Measurements from ENCODE around the gene HYAL4.

Gene HYAL4

GRCh38 chr7:123905714-123906113 is 60.7 kb downstream of the HYAL4 start:
- H3K27me3 ChIP-seq (ENCODE audit: insufficient read depth, low read depth, severe bottlenecking): no peaks in the 10 kb centered on the region
- DNase-seq: no peak
- no peaks in the 10 kb centered on the region for H3K9me3 ChIP-seq (ENCODE audit: severe bottlenecking)
- TF ChIP-seq, protein P1, sequence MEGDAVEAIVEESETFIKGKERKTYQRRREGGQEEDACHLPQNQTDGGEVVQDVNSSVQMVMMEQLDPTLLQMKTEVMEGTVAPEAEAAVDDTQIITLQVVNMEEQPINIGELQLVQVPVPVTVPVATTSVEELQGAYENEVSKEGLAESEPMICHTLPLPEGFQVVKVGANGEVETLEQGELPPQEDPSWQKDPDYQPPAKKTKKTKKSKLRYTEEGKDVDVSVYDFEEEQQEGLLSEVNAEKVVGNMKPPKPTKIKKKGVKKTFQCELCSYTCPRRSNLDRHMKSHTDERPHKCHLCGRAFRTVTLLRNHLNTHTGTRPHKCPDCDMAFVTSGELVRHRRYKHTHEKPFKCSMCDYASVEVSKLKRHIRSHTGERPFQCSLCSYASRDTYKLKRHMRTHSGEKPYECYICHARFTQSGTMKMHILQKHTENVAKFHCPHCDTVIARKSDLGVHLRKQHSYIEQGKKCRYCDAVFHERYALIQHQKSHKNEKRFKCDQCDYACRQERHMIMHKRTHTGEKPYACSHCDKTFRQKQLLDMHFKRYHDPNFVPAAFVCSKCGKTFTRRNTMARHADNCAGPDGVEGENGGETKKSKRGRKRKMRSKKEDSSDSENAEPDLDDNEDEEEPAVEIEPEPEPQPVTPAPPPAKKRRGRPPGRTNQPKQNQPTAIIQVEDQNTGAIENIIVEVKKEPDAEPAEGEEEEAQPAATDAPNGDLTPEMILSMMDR (IDR thresholded peaks at IDR 0.05; ENCODE audit: low read depth, low read length): no peak
- H3K27ac ChIP-seq: no peak overlapping the region
- H3K4me3 ChIP-seq (ENCODE audit: low read depth, low read length): no peak overlapping the region
- no peaks in the 10 kb centered on the region for H3K36me3 ChIP-seq

- Histone ChIP-seq H3K9me3 (ENCODE audit: severe bottlenecking) (no peaks in the 10 kb centered on the region), H3K4me3 (ENCODE audit: low read depth, low read length) (no peak overlapping the region), H3K27ac (no peak overlapping the region), H3K27me3 (ENCODE audit: insufficient read depth, low read depth, severe bottlenecking) (no peaks in the 10 kb centered on the region), H3K36me3 (no peaks in the 10 kb centered on the region)
- peak; percentile 8 for DNase-seq
- TF ChIP-seq, protein P1 (IDR thresholded peaks at IDR 0.05; ENCODE audit: low read depth, low read length): peak; percentile 33; the same call in 1 of the 2 replicates
These were observed 71.3 kb downstream of the HYAL4 start for GRCh38 chr7:123916240-123916724.

- TF ChIP-seq, protein P1 (IDR thresholded peaks at IDR 0.05; ENCODE audit: low read depth, low read length): no peak
- Histone ChIP-seq H3K36me3 (no peaks in the 10 kb centered on the region), H3K27me3 (ENCODE audit: insufficient read depth, low read depth, severe bottlenecking) (no peaks in the 10 kb centered on the region), H3K4me3 (ENCODE audit: low read depth, low read length) (no peak overlapping the region), H3K27ac (no peak overlapping the region), H3K9me3 (ENCODE audit: severe bottlenecking) (no peaks in the 10 kb centered on the region)
- DNase-seq: no peak
These were observed 72.9 kb downstream of the HYAL4 start for GRCh38 chr7:123917878-123918277.

DNA sequence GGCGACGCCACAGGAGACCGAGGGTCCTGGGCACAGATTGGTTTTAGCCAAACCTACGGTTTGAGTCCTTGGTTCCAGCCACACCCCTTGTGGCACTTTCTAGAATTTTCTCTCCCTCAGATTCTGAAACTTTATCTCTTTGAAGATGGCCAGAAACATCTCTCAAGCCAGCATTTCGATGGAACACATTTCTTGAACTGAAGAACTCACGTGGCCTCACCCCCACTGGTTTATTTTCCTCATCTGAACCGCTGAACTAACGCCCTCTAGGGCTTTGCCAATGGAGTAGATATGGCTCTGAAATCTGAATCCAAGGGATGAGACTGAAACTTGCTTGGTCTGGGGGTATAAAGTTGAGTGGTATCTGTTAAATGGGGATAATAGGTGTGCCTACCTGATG is 73.3 kb downstream of the HYAL4 start:
- no peaks in the 10 kb centered on the region for H3K27me3 ChIP-seq (ENCODE audit: insufficient read depth, low read depth, severe bottlenecking)
- no peak overlapping the region for H3K4me3 ChIP-seq (ENCODE audit: low read depth, low read length)
- no peak overlapping the region for H3K27ac ChIP-seq
- TF ChIP-seq, protein P1 (IDR thresholded peaks at IDR 0.05; ENCODE audit: low read depth, low read length): no peak
- no peaks in the 10 kb centered on the region for H3K9me3 ChIP-seq (ENCODE audit: severe bottlenecking)
- no peak for DNase-seq
- H3K36me3 ChIP-seq: no peaks in the 10 kb centered on the region

DNA sequence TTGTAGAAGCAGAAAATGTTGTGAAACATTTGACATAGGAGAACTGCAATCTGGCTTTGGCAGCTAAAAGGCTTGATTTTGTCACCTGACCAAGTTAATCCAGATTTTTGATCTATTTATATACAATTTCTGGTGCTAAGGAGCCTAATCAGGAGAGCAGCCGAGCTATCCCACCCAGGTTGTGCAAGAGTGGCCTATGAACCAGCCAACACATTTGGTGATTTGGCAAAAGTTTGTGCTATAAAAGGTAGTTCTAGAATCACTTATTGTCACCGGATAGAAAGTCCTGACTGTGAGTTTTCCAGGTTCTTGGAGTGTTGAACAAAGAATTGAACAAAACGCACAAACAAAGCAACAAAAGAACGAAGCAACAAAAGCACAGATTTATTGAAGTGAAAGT is 78.6 kb downstream of the HYAL4 start:
- no peak overlapping the region for H3K4me3 ChIP-seq (ENCODE audit: low read depth, low read length)
- H3K27me3 ChIP-seq (ENCODE audit: insufficient read depth, low read depth, severe bottlenecking): no peaks in the 10 kb centered on the region
- no peak overlapping the region for H3K27ac ChIP-seq
- no peaks in the 10 kb centered on the region for H3K9me3 ChIP-seq (ENCODE audit: severe bottlenecking)
- DNase-seq: no peak
- H3K36me3 ChIP-seq: no peaks in the 10 kb centered on the region
- TF ChIP-seq, protein P1 (IDR thresholded peaks at IDR 0.05; ENCODE audit: low read depth, low read length): no peak

DNA sequence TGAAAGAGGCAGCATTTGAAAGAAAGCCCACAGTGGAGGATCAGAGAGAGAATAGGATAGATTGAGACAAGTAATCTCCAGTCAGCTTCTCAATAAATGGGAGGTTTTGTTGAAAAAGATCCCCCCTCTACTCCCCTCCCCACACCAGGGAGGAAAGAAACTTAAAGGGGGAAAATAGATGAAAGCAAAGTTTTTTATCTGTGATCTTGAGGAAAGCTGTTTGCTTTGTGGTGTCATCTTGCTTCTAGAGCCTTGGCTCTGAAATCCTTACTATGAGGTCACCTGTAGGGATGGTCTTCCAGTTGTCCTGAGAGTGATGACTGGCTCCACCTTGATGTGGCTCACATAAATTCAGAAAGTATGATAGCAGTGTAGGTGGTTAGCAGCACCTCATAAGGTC is 80.0 kb downstream of the HYAL4 start, which contains the start of gene SPAM1:
Gene SPAM1 (plus strand): TSS at position 301 of the 400 bp plus-strand sequence. CDS start 28,330 bp downstream, outside the sequence.
- DNase-seq: no peak
- H3K27me3 ChIP-seq (ENCODE audit: insufficient read depth, low read depth, severe bottlenecking): no peaks in the 10 kb centered on the region
- TF ChIP-seq, protein P1 (IDR thresholded peaks at IDR 0.05; ENCODE audit: low read depth, low read length): no peak
- H3K36me3 ChIP-seq: no peaks in the 10 kb centered on the region
- no peak within 1 kb of the TSS for H3K4me3 ChIP-seq (ENCODE audit: low read depth, low read length)
- H3K9me3 ChIP-seq (ENCODE audit: severe bottlenecking): no peaks in the 10 kb centered on the region
- no peak within 1 kb of the TSS for H3K27ac ChIP-seq

Data from WERI-Rb-1 (cell line).